AG04449 (cell line): ENCODE measurements around the gene CCDC183.
"Not testable (repeated sequence)": the region's sequence is repeated elsewhere in the genome, so short reads cannot be mapped to it uniquely, and the experiment has no call there.

Source experiments
- CTCF ChIA-PET: fragments of 350-600 bp; formaldehyde crosslinking; extraction: SDS; loops from one replicate; lab custom pipeline; 2021; ENCODE audit warnings: antibody characterized with exemption; lab: Yijun Ruan, JAX
- POLR2A ChIA-PET: fragments of 400-600, 350-600 bp; formaldehyde crosslinking; extraction: SDS; loops from one replicate; lab custom pipeline; 2020; ENCODE audit warnings: antibody characterized with exemption, inconsistent platforms; lab: Yijun Ruan, JAX
- DNase-seq: peaks from one replicate; pipeline ENCODE4 v3.0.0-alpha.2; 2010; ENCODE audit warnings: low read depth, low spot score
- H3K4me3 ChIP-seq: 2 replicates; pipeline ENCODE4 v1.5.1; 2011; ENCODE audit warnings: low read depth, mild to moderate bottlenecking, control low read depth, low read length
- TF ChIP-seq, protein P1 (sequence below): IDR thresholded peaks from one replicate; pipeline ENCODE4 v1.5.1; 2011; ENCODE audit warnings: mild to moderate bottlenecking, moderate library complexity, low read length, control low read depth, inconsistent platforms; ENCODE audit not compliant: insufficient read depth; ENCODE audit errors: missing control alignments

The CCDC183 gene

DNA sequence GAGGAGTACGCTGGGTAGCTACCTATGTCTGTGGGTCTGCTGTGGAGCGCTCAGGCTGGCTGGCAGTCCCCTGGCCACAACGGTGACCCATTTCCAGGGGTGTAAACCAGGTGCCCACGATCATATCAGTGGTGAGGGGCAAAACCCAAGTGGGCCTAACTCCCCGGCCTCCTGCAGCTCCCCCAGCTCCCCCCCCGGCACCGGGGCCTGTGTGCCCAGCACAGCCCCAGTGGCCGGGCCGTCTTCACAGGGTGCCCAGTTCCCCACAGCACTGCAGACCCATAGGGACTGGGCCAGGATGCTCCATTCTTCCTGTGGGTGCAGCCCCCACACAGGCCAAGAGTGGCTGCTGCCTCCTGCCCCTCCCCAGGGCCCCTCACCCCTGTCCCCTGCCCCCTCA is 37.1 kb upstream of the CCDC183 start:
- TF ChIP-seq, protein P1, sequence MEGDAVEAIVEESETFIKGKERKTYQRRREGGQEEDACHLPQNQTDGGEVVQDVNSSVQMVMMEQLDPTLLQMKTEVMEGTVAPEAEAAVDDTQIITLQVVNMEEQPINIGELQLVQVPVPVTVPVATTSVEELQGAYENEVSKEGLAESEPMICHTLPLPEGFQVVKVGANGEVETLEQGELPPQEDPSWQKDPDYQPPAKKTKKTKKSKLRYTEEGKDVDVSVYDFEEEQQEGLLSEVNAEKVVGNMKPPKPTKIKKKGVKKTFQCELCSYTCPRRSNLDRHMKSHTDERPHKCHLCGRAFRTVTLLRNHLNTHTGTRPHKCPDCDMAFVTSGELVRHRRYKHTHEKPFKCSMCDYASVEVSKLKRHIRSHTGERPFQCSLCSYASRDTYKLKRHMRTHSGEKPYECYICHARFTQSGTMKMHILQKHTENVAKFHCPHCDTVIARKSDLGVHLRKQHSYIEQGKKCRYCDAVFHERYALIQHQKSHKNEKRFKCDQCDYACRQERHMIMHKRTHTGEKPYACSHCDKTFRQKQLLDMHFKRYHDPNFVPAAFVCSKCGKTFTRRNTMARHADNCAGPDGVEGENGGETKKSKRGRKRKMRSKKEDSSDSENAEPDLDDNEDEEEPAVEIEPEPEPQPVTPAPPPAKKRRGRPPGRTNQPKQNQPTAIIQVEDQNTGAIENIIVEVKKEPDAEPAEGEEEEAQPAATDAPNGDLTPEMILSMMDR, result no peak
- ChIA-PET CTCF (interaction anchor here (1.1 to 4.5 kb wide), 11 partner anchors 8 to 30 kb away, joined by 3 to 30 read pairs (median 7); no protein-coding TSS in a partner anchor), POLR2A (no interaction called here)
- DNase-seq, result no peak
- no peak overlapping the region for H3K4me3 ChIP-seq

DNA sequence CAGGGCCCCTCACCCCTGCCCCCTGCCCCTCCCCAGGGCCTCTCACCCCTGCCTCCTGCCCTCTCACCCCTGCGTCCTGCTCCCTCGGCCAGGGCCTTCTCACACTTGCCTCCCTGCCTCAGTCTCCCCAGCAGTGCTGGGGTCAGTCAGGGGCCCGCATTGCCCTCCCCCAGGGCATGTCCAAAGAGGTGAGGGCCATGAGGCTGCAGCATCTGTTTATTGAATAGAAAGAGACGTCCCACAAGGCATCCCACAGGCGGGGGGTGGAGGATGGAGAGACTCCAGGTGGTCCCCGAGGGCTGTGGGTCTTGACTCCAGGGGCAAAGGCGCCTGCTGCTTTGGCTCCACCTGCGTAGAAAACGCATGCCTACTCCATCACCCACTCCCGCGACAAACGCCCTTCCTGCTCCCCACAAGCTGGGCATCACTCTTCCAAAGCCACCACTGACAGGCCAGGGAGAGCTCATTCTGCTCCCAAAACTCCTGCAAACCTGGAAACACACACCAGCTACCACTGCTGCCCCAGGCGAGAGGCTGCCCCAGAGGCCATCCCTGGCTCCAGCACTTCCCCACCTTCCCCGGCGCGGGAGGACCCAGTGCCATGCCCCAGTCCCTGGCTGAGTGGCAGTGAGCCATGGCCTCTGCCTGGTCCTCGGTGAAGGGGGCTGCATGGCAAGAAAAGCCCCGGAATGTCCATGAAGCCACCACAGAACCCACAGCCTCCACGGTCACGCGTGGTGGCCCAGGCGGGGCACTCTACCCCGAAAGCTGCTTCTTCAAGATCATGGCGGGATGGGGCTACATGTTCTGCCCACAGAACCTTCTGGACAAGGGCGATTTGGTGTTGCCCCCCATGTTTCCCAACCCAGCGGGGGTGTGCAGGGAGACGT is 36.5 kb upstream of the CCDC183 start:
- POLR2A ChIA-PET, result no interaction called here
- no peak overlapping the region for H3K4me3 ChIP-seq
- TF ChIP-seq, protein P1, result no peak
- CTCF ChIA-PET, result interaction anchor here (0.7 to 4.7 kb wide), 12 partner anchors 9 to 31 kb away, joined by 3 to 41 read pairs (median 8); no protein-coding TSS in a partner anchor
- no peak for DNase-seq

DNA sequence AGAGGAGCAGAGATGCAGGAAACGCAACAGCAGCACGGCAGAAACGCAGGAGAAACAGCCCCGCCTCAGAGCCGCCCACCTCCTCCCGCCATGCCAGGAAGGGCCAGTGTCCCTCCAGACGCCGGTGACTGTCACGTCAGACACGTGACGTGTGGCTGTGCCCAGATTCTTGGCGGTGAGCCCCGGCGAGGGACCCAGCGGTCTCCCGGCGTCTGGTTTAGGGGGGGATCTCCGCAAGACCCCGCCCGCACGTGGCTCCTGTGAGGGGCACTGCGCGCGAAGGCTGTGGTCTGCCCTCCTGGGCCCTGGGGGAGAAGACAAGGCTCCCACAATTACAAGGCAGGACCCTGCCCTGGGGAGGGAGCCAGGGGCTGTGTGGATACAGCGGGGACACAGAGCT is 35.7 kb upstream of the CCDC183 start:
- POLR2A ChIA-PET, result interaction anchor here (0.8 to 1.7 kb wide), 2 partner anchors 32 to 34 kb away, joined by 3 to 8 read pairs; no protein-coding TSS in a partner anchor
- CTCF ChIA-PET, result interaction anchor here (1.1 to 4.7 kb wide), 12 partner anchors 9 to 32 kb away, joined by 3 to 41 read pairs (median 6); no protein-coding TSS in a partner anchor
- no peak overlapping the region for H3K4me3 ChIP-seq
- TF ChIP-seq, protein P1, result no peak
- DNase-seq, result no peak

DNA sequence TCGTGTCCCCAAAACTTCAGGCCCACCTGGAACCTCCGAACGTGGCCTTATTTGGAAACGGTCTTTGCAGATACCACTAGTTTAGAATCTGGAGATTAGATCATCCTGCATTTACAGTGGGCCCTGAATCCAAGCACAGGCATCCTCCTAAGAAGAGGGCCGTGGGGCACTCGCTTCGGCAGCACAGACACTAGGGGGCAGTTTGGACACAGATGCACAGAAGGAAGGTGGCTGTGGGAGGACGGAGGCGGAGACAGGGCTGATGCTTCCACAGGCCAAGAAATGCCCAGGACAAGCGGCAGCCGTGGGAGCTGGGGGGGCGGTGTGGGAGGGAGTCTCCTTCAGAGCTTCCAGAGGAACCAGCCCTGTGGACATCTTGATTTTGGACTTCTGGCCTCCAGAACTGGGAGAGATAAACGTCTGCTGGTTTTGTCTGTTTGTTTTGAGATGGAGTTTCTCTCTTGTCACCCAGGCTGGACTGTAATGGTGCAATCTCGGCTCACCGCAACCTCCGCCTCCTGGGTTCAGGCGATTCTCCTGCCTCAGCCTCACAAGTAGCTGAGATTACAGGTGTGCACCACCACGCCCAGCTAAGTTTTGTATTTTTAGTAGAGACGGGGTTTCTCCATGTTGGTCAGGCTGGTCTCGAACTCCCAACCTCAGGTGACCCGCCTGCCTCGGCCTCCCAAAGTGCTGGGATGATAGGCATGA is 35.1 kb upstream of the CCDC183 start:
- TF ChIP-seq, protein P1, result peak; percentile 85
- ChIA-PET POLR2A (interaction anchor here (0.8 to 1.7 kb wide), 2 partner anchors 33 to 34 kb away, joined by 3 to 8 read pairs; no protein-coding TSS in a partner anchor), CTCF (interaction anchor here (0.9 to 4.7 kb wide), 15 partner anchors 8 to 308 kb away, joined by 3 to 41 read pairs (median 6); no protein-coding TSS in a partner anchor)
- peak; percentile 4 for DNase-seq
- H3K4me3 ChIP-seq, result not testable (repeated sequence)

DNA sequence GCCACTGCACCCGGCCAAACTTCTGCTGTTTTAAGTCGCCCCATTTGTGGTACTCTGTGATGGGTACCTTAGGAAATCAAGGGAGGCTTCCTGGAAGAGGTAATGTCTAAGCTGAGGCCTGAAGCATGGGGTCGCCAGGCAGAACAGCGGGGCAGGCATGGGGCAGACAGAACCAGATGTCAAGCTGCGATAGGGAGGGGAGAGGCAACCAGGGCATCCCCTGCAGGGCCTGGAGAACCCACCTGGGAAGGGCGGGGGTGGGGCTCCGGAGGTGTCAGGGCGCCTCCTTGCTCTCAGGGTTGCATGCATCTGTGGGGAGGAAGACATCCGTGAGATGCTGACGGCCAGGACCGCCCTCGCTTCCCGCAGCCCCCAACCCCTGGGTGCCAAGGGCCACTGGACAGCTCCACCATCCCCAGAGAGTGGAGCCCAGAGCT is 34.6 kb upstream of the CCDC183 start:
- CTCF ChIA-PET, result interaction anchor here (0.9 to 4.7 kb wide), 12 partner anchors 8 to 307 kb away, joined by 4 to 41 read pairs (median 7); no protein-coding TSS in a partner anchor
- TF ChIP-seq, protein P1, result no peak
- POLR2A ChIA-PET, result interaction anchor here (0.8 to 1.7 kb wide), 2 partner anchors 33 to 35 kb away, joined by 3 to 8 read pairs; no protein-coding TSS in a partner anchor

More for the DNA sequence above, 34.6 kb upstream of the CCDC183 start:
- no peak for DNase-seq
- no peak overlapping the region for H3K4me3 ChIP-seq
